ENCODE measurements around the gene GALNT9.
A peak's percentile ranks its signal among the peaks of the same experiment; 100 is the strongest.

GALNT9 gene

DNA sequence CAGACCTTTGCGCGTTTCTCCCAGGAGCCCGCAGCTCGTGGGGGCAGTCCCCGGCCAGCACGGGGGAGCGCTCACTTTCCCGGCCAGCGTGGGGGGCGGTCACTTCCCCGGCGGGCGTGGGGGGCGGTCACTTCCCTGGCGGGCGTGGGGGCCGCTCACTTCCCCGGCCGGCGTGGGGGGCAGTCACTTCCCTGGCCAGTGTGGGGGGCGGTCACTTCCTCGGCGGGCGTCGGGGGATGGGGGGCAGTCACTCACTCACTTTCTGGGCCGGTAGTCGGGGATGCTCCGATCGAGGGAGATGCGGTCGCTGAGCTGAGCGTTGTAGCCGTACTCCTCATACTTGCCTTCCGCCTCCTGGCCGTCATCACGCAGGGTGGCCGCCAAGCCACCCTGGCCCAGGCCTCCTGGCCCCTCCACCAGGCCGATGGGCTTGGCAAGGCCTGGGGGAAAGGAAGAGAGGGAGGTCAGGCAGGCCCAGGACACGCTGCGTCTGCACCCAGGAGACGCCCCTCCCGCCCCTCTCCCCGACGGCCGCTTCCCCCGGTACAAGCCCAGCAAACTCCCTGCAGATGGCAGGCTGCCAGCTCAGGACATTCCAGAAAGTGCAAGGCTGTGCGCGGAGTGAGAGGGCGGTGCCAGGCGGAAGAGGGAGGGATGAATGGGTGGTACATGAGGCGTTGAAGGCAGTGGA lies 43.3 kb downstream of the GALNT9 start:
- Histone ChIP-seq H3K4me3 (ENCODE audit: severe bottlenecking) (no peak overlapping the region), H3K36me3 (ENCODE audit: low read depth) (no peaks in the 10 kb centered on the region), H3K27ac (ENCODE audit: poor library complexity, severe bottlenecking) (peak overlapping the region; percentile 23), H3K9me3 (ENCODE audit: severe bottlenecking) (no peaks in the 10 kb centered on the region), H3K4me1 (ENCODE audit: insufficient read depth, poor library complexity, severe bottlenecking) (peaks cover 41% of the 10 kb centered on the region), H3K27me3 (ENCODE audit: insufficient read depth, poor library complexity, severe bottlenecking) (no peaks in the 10 kb centered on the region)
- no peak for TF ChIP-seq CTCF (IDR thresholded peaks at IDR 0.05; ENCODE audit: poor library complexity, severe bottlenecking)
- DNase-seq (ENCODE audit: low spot score) (no peak), ATAC-seq (ENCODE audit: low read depth) (peak; percentile 52)

GRCh38 chr12:132284827-132285741 lies 44.3 kb downstream of the GALNT9 start:
- no peak for TF ChIP-seq CTCF (IDR thresholded peaks at IDR 0.05; ENCODE audit: poor library complexity, severe bottlenecking)
- DNase-seq (ENCODE audit: low spot score) (peak; percentile 88), ATAC-seq (ENCODE audit: low read depth) (peak; percentile 90)
- Histone ChIP-seq H3K4me3 (ENCODE audit: severe bottlenecking) (no peak overlapping the region), H3K4me1 (ENCODE audit: insufficient read depth, poor library complexity, severe bottlenecking) (peaks cover 41% of the 10 kb centered on the region), H3K27ac (ENCODE audit: poor library complexity, severe bottlenecking) (peak overlapping the region; percentile 30), H3K36me3 (ENCODE audit: low read depth) (no peaks in the 10 kb centered on the region), H3K27me3 (ENCODE audit: insufficient read depth, poor library complexity, severe bottlenecking) (no peaks in the 10 kb centered on the region), H3K9me3 (ENCODE audit: severe bottlenecking) (no peaks in the 10 kb centered on the region)

GRCh38 chr12:132284071-132284826 lies 45.1 kb downstream of the GALNT9 start:
- Histone ChIP-seq H3K4me1 (ENCODE audit: insufficient read depth, poor library complexity, severe bottlenecking) (peaks cover 41% of the 10 kb centered on the region), H3K9me3 (ENCODE audit: severe bottlenecking) (no peaks in the 10 kb centered on the region), H3K4me3 (ENCODE audit: severe bottlenecking) (no peak overlapping the region), H3K27me3 (ENCODE audit: insufficient read depth, poor library complexity, severe bottlenecking) (no peaks in the 10 kb centered on the region), H3K27ac (ENCODE audit: poor library complexity, severe bottlenecking) (peak overlapping the region; percentile 30), H3K36me3 (ENCODE audit: low read depth) (no peaks in the 10 kb centered on the region)
- ATAC-seq (ENCODE audit: low read depth) (peak; percentile 59), DNase-seq (ENCODE audit: low spot score) (no peak)
- peak; percentile 35 for TF ChIP-seq CTCF (IDR thresholded peaks at IDR 0.05; ENCODE audit: poor library complexity, severe bottlenecking)

GRCh38 chr12:132282950-132283771 lies 46.2 kb downstream of the GALNT9 start:
- DNase-seq (ENCODE audit: low spot score): no peak
- Histone ChIP-seq H3K36me3 (ENCODE audit: low read depth) (no peaks in the 10 kb centered on the region), H3K4me3 (ENCODE audit: severe bottlenecking) (no peak overlapping the region), H3K4me1 (ENCODE audit: insufficient read depth, poor library complexity, severe bottlenecking) (peaks cover 41% of the 10 kb centered on the region), H3K27ac (ENCODE audit: poor library complexity, severe bottlenecking) (peak overlapping the region; percentile 30), H3K27me3 (ENCODE audit: insufficient read depth, poor library complexity, severe bottlenecking) (no peaks in the 10 kb centered on the region), H3K9me3 (ENCODE audit: severe bottlenecking) (no peaks in the 10 kb centered on the region)
- no peak for TF ChIP-seq CTCF (IDR thresholded peaks at IDR 0.05; ENCODE audit: poor library complexity, severe bottlenecking)
- ATAC-seq (ENCODE audit: low read depth): 0 out of 3 replicates have a peak, but pooled peaks have one; percentile 9
